CD4-positive, alpha-beta T cell treated with Interleukin-1 beta for 1 hour (primary cell): ENCODE measurements around the gene RARRES2.
"Not testable (repeated sequence)": the region's sequence is repeated elsewhere in the genome, so short reads cannot be mapped to it uniquely, and the experiment has no call there.

Source experiments
- DNase-seq, 2 donors: peaks; one replicate each; pipeline ENCODE4 v3.0.0-alpha.2; 2020 to 2022

The RARRES2 gene

DNA sequence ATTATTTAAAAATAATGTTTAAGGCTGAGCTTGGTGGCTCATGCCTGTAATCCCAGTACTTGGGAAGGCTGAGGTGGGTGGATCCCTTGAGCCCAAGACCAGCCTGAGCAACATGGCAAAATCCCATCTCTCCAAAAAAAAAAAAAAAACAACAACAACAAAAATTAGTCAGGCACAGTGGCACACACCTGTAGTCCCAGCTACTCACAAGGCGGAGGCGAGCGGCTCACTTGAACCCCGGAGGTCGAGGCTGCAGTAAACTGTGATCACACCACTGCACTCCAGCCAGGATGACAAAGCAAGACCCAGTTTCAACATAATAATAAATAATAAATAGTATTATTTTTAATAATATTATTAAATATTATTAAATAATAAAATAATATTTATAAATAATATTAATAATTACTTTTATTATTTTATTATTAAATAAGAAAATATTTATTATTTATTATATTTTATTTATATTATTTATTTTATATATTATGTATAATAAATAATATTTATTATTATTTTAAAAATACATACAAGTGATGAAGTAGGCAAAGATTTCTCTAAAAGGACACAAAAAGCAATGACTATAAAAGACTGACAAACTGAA is 26.7 kb downstream of the RARRES2 start:
- DNase-seq, result no peak

DNA sequence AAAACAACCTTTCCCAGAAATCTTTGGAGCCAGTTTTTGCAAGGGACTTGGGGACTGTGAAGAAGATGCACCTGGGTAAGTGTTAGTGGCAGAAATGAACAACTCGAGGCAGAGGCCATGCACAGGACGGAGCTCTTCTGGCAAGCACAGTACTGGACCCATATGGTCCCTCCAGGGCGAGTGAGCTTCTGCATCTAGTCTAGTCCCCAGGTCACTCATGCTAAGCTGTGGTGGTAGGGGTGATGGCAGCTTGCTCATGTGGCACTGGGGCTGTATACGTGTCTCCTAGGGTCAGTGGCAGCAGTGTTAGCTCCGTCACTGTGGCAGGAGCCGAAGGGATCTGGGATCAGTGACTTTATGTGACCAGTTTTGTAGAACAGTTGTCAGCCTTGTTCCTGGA is 27.6 kb downstream of the RARRES2 start:
- DNase-seq, result no peak

DNA sequence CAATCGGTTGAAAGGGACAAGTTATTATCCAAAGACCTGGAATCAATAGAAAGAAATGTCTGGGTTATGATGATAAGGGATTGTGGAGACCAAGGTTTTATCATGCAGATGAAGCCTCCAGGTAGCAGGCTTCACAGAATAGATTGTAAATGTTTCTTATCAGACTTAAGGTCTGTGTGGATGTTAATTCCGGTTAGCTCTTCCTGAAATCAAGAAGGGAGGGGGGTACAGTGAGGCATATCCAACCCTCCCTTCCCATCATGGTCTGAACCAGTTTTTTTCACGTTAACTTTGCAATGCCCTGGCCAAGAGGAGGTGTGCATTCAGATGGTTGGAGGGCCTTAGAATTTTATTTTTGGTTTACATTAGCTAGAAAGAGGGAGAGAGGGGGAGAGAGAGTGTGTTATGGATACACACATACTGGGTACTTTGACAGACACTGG is 28.0 kb downstream of the RARRES2 start:
- DNase-seq, result no peak

DNA sequence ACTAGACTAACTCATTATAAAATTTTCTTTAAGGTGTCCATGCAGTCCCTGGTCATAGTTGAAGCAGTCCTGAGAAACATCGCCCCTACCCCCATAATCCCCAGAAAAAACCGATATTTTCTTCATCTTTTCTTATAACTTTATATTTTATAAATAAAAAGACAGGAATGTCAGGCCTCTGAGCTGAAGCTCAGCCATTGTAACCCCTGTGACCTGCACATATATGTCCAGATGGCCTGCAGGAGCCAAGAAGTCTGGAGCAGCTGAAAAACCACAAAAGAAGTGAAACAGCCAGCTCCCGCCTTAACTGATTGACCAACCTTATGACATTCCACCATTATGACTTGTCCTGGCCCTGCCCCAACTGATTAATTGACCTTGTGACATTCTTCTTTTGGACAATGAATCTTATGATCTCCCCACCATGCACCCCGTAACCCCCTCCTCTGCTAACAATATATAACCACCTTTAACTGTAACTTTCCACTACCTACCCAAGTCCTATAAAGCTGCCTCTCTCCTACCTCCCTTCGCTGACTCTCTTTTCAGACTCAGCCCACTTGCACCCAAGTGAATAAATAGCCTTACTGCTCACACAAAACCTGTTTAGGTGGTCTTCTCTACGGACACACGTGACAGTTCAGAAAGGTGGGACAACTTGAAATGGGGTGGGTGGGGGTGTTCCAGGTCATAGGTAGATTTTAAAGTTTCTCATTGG is 28.6 kb downstream of the RARRES2 start:
- DNase-seq, result not testable (repeated sequence)

DNA sequence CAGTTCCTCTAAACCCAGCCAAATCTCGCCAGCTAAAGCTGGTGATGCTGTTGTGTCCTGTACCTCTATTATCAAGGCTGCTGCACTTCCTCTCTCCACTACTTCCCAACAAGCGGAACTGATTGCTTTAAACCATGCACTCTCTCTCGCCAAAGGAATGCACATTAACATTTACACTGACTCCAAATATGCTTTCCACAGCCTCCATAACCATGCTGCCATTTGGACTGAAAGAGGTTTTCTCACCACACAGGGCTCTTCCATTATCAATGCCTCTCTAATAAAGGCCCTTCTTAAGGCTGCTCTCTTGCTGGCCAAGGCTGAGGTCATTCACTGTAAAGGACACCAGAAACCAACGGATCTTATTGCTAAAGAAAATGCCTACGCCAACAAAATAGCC is 29.7 kb downstream of the RARRES2 start:
- no peak for DNase-seq

DNA sequence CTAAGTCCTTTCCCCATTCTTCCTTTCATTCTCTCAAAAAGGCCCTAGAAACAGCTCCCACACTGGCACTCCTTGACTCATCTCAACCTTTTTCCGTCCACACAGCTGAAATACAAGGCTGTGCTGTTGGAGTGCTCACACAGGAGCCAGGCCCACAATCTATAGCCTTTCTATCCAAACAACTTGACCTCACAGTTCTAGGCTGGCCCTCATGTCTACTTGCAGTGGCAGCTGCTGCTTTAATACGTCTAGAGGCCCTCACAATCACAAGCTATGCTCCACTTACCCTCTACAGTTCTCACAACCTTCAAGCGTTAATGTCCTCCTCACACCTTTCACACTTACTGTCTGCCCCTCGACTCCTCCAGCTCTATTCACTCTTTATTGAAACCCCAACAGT is 30.3 kb downstream of the RARRES2 start:
- DNase-seq, result no peak

DNA sequence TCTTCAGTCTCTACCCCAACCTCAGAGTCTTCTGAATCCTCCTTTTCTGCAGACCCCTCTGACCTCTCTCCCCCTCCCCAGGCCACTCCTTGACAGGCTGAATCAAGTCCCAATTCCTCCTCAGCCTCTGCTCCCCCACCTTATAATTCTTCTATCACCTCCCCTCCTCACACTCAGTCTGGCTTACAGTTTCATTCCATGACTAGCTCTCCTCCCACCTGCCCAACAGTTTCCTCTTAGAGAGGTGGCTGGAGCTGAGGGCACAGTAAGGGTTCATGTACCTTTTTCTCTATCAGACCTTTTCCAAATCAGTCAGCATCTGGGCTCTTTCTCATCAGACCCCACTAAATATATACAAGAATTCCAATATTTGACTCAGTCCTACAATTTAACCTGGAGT is 32.9 kb downstream of the RARRES2 start:
- DNase-seq, result no peak

DNA sequence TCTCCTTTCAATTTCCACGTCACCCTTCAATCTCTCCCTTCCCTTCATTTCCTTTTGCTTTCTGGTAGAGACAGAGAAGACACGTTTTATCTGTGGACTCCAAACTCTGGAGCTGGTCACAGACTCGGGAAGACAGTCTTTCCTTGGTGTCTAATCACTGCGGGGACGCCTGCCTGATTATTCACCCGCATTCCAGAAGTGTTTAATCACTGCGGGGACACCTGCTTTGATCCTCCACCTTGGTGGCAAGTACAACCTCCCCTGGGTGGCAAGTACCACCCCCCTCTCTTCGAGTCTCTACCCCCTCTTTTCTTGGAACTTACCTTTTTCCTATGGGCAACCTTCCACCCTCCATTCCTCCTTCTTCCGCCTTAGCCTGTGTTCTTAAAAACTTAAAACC is 33.5 kb downstream of the RARRES2 start:
- DNase-seq, result no peak

DNA sequence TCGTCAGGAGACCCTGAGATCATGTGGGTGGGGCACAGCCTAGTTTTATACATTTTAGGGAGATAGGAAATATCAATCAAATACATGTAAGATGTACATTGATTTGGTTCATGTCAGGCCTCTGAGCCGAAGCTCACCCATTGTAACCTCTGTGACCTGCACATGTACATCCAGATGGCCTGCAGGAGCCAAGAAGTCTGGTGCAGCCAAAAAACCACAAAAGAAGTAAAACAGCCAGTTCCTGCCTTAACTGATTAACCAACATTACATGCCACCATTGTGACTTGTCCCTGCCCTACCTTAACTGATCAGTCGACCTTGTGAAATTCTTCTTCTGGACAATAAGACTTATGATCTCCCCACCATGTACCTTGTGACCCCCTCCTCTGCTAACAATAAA is 34.3 kb downstream of the RARRES2 start:
- no peak for DNase-seq

DNA sequence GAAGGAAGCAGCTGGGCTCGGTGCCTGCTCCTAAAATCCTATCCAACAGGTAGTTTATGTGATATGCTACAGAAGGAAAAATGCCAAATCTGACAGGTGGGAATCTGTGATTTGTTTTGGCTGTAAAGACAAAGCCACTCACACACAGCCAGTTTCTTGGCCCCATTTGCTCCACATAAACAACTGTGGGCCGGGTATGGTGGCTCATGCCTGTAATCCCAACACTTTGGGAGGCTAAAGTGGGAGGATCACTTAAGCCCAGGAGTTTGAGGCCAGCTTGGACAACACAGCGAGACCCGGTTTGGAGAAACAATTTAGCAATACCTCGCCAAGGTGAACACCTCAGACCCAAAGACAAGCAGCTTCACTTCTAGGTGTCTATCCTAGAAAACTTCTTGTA is 35.1 kb downstream of the RARRES2 start:
- DNase-seq, result not testable (repeated sequence)

DNA sequence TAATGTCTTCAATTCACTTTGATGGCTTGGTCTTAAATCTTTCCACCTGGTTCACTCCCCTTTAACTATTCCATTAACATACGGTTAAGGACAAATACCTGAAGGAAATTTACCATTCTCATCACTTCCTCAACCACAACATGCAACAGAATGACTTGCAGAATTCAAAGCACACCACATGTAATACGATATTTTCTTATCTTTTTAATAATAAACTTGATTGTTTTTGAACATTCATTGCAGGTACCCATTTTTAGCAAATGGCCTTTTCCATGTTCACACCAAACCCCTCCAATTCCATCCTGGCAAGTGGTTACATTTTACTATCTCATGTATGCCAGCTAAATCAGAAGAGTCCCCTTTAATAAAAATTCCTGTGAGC is 35.5 kb downstream of the RARRES2 start:
- DNase-seq, result not testable (repeated sequence)

DNA sequence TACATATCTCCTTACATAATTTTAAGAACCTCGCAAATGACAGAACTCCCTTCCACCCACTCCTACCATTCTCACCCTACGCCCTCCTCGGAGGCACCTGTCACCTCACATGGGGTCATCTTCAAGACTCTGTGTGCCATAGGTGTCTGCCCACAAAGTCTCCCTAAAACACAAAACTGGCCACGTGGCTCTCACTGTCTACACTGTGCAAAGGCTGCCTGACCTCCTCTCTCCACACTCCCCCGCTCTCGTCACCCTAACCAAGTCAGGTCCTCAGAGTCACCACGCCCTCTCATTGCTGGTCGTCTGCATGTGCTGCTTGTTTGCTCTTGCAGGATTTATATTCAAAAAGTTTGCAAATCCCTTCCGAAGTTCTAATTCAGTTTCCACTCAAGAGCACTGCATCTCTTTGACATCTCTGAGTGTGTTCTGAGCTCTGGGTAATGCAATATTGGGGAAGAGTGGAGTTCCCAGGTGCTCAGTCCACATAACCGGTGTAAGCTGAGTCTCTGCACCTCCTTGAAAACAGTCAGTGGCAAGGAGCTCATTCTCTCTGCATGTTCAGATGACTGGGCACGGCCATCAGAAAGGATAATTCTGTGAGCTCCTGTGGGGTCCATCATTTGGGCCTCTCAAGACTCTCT is 36.0 kb downstream of the RARRES2 start:
- not testable (repeated sequence) for DNase-seq

DNA sequence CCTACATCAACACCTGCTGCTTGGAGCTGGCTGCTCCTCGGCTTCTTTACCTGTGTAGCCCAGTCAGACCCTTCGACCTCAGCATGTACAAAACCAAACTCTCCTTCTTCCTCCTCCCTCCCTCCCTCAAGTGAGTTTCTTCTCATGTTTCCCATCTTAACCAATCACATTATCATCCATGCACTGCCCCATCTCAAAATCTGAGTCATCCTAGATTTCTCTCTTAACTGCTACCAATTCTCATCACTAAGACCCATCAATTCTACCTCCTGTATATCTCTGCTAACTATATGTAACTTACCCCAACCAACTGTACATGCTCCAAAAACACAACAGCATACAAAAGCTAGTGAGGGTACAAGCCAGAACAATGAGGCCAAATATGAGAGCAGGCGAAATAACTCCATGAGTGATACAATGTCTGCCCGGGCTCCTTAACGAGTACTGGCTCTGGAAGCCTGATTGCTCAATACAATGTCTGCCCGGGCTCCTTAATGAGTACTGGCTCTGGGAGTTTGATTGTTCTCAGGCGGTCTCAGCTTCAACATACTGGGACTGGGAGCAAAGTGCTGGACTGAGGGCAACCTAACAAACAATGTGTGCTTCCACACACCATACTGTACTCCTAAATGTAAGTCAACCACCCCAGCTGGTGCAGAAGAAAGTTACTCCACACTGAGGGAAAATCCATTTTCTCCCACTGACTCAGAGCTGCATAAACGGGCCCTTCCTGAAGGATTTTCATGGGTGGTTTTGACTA is 36.8 kb downstream of the RARRES2 start:
- not testable (repeated sequence) for DNase-seq

DNA sequence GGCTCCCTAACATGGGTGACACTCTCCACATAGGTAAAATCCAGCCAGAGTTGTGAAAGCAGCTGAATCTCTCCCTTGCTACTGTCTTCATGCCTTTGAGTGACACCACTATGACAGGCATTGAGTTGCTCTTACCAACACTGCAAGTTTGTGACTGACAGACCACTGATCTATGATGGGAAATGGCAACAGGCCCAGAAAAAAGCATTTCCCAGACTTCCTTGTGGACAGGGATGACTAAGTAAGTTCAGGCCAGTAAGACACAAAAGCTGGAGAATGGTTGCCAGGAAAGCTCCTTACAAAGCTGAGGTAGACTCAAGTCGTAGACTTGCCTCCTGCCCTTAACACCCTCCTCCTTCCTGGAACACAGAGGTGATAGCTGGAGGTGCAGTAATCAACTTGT is 38.5 kb downstream of the RARRES2 start:
- not testable (repeated sequence) for DNase-seq

DNA sequence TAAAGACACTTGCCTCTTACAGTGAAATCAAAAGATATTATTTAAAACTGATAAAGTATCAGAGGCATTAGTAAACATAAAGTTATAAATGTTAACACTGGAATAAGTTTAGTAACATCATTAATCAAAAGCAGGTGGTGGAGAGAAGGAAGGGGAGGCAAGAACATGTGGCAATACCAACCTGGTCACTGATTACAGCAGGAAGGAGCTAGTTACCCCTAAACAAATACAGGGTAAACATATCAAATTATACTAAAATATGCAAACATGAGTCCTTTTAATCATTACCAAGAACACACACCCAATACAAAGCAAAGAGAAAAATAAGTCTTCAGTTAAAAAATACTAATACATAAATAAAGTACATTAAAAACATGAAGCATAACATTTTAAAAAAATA is 43.5 kb downstream of the RARRES2 start:
- DNase-seq, result not testable (repeated sequence)

DNA sequence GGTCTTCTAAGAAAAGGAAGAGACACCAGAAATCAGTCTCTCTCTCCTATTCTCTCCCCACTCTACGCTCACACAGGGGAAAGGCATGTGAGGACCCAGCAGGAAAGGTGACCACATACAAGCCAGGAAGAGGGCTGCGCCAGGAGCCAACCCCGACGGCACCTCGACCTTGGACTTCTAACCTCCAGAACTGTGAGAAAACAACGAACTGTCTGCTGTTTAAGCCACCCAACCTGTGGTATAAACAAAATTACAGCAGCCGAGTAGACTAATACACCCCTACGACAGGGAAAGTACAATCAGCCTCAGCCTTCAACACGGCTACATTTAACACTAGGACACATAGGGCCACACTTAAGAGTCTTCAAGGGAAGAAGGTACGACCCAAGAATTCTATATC is 44.6 kb downstream of the RARRES2 start:
- DNase-seq, result not testable (repeated sequence)

DNA sequence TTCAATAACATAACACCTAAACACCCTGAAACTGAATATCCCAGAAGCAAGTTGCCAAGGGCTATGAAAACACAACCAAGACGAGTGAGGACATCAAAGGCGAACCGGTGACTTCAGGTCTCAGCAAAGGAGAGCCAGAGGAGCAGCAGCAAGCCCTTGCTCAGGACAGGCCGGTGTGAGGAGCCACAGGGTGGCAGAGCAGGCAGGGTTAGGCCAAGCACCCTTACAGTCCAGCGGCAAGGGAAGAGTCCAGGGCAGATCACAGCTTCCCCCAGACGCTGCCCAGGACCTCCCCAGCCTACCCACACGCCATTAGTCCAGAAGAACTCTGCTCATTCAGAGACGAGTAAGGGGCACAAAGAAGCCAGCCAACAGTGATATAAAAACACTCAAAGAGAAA is 45.8 kb downstream of the RARRES2 start:
- not testable (repeated sequence) for DNase-seq

DNA sequence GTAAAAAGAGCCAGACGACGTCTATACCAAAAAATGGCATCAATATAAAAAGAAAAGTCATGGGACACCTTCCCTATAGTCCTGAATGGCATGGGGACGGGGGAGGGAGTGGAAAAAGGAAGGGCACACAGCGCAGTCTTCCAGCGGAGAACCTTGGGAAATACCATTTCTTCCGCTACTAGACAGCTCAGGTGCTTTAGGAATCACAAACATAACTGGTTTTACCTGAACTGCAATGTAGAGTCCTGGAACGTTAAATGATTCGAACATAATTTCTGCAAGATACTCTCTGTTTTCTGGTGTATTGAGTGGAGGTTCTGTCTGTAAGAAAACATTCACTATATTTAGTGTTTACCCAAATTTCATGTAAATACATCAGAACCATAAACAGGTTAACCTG is 46.4 kb downstream of the RARRES2 start:
- DNase-seq, result not testable (repeated sequence)

DNA sequence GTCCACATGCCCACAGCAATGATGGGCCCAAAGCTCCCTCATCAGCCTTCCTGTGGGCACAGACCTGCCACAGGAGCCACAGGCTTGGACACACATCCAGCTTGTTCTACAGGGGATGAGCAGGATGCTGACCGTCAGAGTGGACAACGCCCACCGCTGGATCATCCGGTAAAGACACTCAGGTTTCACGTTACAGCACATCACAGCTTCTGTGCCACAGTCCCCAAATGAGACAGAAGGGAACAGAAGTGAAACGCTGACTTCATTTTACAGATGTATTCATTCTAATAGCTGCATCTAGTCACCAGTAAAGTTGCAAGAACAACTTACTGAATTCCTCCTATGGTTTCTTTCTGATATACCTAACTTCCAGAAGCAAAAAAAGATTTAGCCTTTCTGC is 51.1 kb downstream of the RARRES2 start:
- DNase-seq, result not testable (repeated sequence)

DNA sequence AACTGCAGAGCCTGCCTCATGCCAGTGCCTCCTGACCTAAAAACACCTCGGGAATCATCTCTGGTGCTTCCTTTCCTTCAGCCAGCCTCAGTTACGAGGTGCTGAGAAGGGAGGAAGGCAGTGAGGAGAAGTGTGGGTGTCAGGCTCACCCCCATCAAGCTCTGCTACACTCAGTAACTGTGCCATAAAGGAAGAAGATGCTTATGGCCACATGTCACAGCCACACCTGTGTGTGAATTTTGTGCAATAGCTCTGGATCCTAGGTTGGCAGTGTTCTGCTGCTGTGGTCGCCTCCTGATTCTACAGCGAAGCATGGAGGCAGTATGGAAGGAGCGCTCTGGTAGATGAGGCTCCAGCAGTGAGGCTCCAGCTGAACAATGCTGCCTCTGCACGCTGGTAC is 52.6 kb downstream of the RARRES2 start:
- DNase-seq, result not testable (repeated sequence)
